Psoas muscle (tissue), 8 donors: ENCODE measurements around the gene BACE1. TPM values are rescaled to one million over a fixed set of nuclear protein-coding genes. Genes with fewer than 3 reads are reported as not detected.

Source experiments
- ATAC-seq, 4 donors: fragments of 200-7000 bp; cut with Tn5 transposase; one replicate each; pipeline ENCODE4 v1.9.1; 2020; ENCODE audit warnings: moderate library complexity in 3 of 4, mild to moderate bottlenecking in 2 of 4
- DNase-seq, 2 donors: peaks; one replicate each; pipeline ENCODE4 v3.0.0-alpha.2; 2020
- H3K27ac ChIP-seq: fragments of 200-600 bp; one replicate; pipeline ENCODE4 v1.8.0; 2022
- H3K27me3 ChIP-seq, 3 donors: fragments of 200-600 bp in 1 of 3; one replicate each; pipeline versions ENCODE4 v1.6.1 to v1.8.0; 2013 to 2022; ENCODE audit warnings: low read length in 2 of 3, mild to moderate bottlenecking in 2 of 3, moderate library complexity in 1 of 3; ENCODE audit not compliant: insufficient read depth in 3 of 3
- H3K36me3 ChIP-seq, 2 donors: fragments of 200-600 bp in 1 of 2; one replicate each; pipeline versions ENCODE4 v1.6.1 to v1.8.0; 2013 to 2022; ENCODE audit warnings: low read depth in 1 of 2, mild to moderate bottlenecking in 1 of 2, moderate library complexity in 1 of 2; ENCODE audit not compliant: insufficient read depth in 1 of 2
- H3K4me1 ChIP-seq: fragments of 200-600 bp; one replicate; pipeline ENCODE4 v1.8.0; 2022
- H3K4me3 ChIP-seq: fragments of 200-600 bp; one replicate; pipeline ENCODE4 v1.8.0; 2022; ENCODE audit warnings: mild to moderate bottlenecking
- H3K9me3 ChIP-seq: fragments of 200-600 bp; one replicate; pipeline ENCODE4 v1.8.0; 2022
- WGBS, 3 donors: extraction: QIAGEN DNeasy Blood & Tissue Kit; methylation state at CpG; one replicate each; pipeline versions ENCODE4 v1.1.6 to v1.1.7; 2013; 5-methylcytosine and 5-hydroxymethylcytosine counted together
- intact Hi-C, 2 donors: fragments of 100-400 bp; cut with DNase I; formaldehyde crosslinking; loops; one replicate each; pipeline versions ENCODE4 v1.11.0 to v1.14.2; 2022
- polyA plus RNA-seq, 3 donors: library from polyadenylated mRNA; stranded (reverse); fragments of 200-250 nt; gene quantifications; one replicate each; pipeline ENCODE4 v1.2.3, GENCODE V29; 2013
- total RNA-seq, 4 donors: library from RNA; stranded (reverse); fragmentation: NEBNext Ultra II Directional in 2 of 4; extraction: Animal tissue kit (Norgen Biotek cat#: 25700) in 2 of 4; gene quantifications; one replicate each; pipeline versions ENCODE4 v1.2.1 to v1.2.4, GENCODE V29; 2021 to 2023
- TF ChIP-seq, protein P1 (sequence below): fragments of 200-600 bp; IDR thresholded peaks from one replicate; pipeline ENCODE4 v1.8.0; 2022; ENCODE audit warnings: antibody characterized with exemption
- donor health status: healthy with polysubstance abuse.
- donor health status: DM: no; HTN: no; CAD: no; lungs with moderate emphysema.
- donor health status: Bipolar disorder and iron deficiency.
- donor health status: healthy.
- donor health status: DM: yes; HTN: yes; CAD: no.
- donor health status: DM: no; HTN: no; CAD: no.
- donor health status: DM: no; HTN: no; CAD: no.
- donor health status: DM: yes; HTN: yes; CAD: no.

BACE1 gene
- total and polyA plus RNA-seq, 7 donors = 2.5 to 13.0 (median 9.2) TPM

GRCh38 chr11:117249571-117249970 is 66.5 kb downstream of the BACE1 start:
- TF ChIP-seq, protein P1, sequence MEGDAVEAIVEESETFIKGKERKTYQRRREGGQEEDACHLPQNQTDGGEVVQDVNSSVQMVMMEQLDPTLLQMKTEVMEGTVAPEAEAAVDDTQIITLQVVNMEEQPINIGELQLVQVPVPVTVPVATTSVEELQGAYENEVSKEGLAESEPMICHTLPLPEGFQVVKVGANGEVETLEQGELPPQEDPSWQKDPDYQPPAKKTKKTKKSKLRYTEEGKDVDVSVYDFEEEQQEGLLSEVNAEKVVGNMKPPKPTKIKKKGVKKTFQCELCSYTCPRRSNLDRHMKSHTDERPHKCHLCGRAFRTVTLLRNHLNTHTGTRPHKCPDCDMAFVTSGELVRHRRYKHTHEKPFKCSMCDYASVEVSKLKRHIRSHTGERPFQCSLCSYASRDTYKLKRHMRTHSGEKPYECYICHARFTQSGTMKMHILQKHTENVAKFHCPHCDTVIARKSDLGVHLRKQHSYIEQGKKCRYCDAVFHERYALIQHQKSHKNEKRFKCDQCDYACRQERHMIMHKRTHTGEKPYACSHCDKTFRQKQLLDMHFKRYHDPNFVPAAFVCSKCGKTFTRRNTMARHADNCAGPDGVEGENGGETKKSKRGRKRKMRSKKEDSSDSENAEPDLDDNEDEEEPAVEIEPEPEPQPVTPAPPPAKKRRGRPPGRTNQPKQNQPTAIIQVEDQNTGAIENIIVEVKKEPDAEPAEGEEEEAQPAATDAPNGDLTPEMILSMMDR = no peak

GRCh38 chr11:117248341-117248740 is 67.7 kb downstream of the BACE1 start:
- H3K27me3 ChIP-seq = no peaks in the 10 kb centered on the region
- no peaks in the 10 kb centered on the region for H3K9me3 ChIP-seq
- TF ChIP-seq, protein P1 = no peak
- WGBS, 3 donors = 94 to 98% (median 95%) methylated on average over 4 of the region's 4 CpGs
- peaks cover 2 to 86% of the 10 kb centered on the region in 2 donors for H3K36me3 ChIP-seq
- H3K27ac ChIP-seq = no peak overlapping the region
- no peak for ATAC-seq
- intact Hi-C loops = no loop called here
- DNase-seq = no peak
- no peaks in the 10 kb centered on the region for H3K4me1 ChIP-seq
- H3K4me3 ChIP-seq = no peak overlapping the region

More at GRCh38 chr11:117249571-117249970, 66.5 kb downstream of the BACE1 start:
- DNase-seq (no peak), ATAC-seq (no peak)
- no peaks in the 10 kb centered on the region for H3K9me3 ChIP-seq
- no peaks in the 10 kb centered on the region for H3K4me1 ChIP-seq
- WGBS, 3 donors = 86 to 89% (median 88%) methylated on average over 4 of the region's 4 CpGs
- H3K36me3 ChIP-seq = peaks cover 0 to 86% of the 10 kb centered on the region in 2 donors
- no peak overlapping the region for H3K27ac ChIP-seq
- H3K27me3 ChIP-seq = no peaks in the 10 kb centered on the region
- no peak overlapping the region for H3K4me3 ChIP-seq
- intact Hi-C loops = no loop called here

DNA sequence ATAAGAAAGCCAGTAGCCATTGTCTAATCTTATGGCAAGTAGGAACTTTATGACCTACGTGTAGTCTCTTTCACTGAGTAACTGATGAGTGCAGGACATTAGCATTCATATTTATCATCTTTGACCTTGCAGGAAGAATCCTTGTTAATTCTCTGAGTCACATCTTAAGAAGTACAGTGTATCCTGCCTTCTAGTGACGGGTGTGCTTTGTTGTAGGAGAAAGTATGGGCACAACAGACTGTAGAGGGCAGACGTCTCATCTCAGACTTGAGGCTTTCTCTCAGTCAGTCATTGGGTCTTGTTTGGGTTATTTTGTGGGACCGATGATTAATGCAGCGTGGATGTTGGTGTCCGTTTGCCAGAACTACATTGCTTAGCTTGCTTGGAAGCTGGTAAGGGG is 76.8 kb downstream of the BACE1 start:
- no peak overlapping the region for H3K27ac ChIP-seq
- no peak for DNase-seq
- no peak for ATAC-seq
- 85 to 91% (median 87%) methylated on average over 6 of the region's 6 CpGs for WGBS, 3 donors
- H3K36me3 ChIP-seq = peaks cover 2 to 87% of the 10 kb centered on the region in 2 donors
- no peaks in the 10 kb centered on the region for H3K27me3 ChIP-seq
- H3K9me3 ChIP-seq = no peaks in the 10 kb centered on the region
- H3K4me3 ChIP-seq = no peak overlapping the region
- peaks cover 7% of the 10 kb centered on the region for H3K4me1 ChIP-seq
- intact Hi-C loops = no loop called here
- TF ChIP-seq, protein P1 = no peak

GRCh38 chr11:117238221-117238620 is 77.8 kb downstream of the BACE1 start:
- no peaks in the 10 kb centered on the region for H3K27me3 ChIP-seq
- WGBS, 3 donors = 88 to 94% (median 92%) methylated on average over 5 of the region's 5 CpGs
- H3K4me3 ChIP-seq = no peak overlapping the region
- no peak for DNase-seq
- H3K27ac ChIP-seq = no peak overlapping the region
- TF ChIP-seq, protein P1 = no peak
- peaks cover 12% of the 10 kb centered on the region for H3K4me1 ChIP-seq
- ATAC-seq = no peak
- no peaks in the 10 kb centered on the region for H3K9me3 ChIP-seq
- intact Hi-C loops = no loop called here
- H3K36me3 ChIP-seq = peaks cover 0 to 77% of the 10 kb centered on the region in 2 donors

Other genes with a start within 250 kb of the BACE1 start
- 10 to 100 TPM; 39.8 to 47.4 (median 42.8) TPM for gene SIK3, start 217.8 kb downstream of the BACE1 start, total RNA-seq
- gene SIK3, start 217.8 kb downstream of the BACE1 start, polyA plus RNA-seq = 10 to 100 TPM; 16.3 to 22.2 (median 18.8) TPM
- gene PAFAH1B2, start 172.0 kb downstream of the BACE1 start, total RNA-seq = 10 to 100 TPM; 30.8 to 46.3 (median 35.7) TPM
- gene PAFAH1B2, start 172.0 kb downstream of the BACE1 start, polyA plus RNA-seq = 10 to 100 TPM; 13.0 to 25.4 (median 17.4) TPM
- 10 to 100 TPM; 12.6 to 22.8 (median 19.9) TPM for gene SIDT2, start 137.5 kb downstream of the BACE1 start, total RNA-seq
- gene SIDT2, start 137.5 kb downstream of the BACE1 start, polyA plus RNA-seq = 10 to 100 TPM in 1 of 3 donors, 1 to 10 TPM in 2; 7.1 to 10.5 (median 7.3) TPM
- 10 to 100 TPM; 36.2 to 73.0 (median 51.7) TPM for gene TAGLN, start 116.9 kb downstream of the BACE1 start, total RNA-seq
- gene TAGLN, start 116.9 kb downstream of the BACE1 start, polyA plus RNA-seq = 100 to 1,000 TPM in 2 of 3 donors, 10 to 100 TPM in 1; 86.5 to 140 (median 117) TPM
- 10 to 100 TPM; 15.8 to 23.6 (median 20.8) TPM for gene PCSK7, start 84.2 kb downstream of the BACE1 start, total RNA-seq
- gene PCSK7, start 84.2 kb downstream of the BACE1 start, polyA plus RNA-seq = 10 to 100 TPM in 2 of 3 donors, 1 to 10 TPM in 1; 9.9 to 17.5 (median 13.4) TPM
- gene RNF214, start 83.6 kb downstream of the BACE1 start, total RNA-seq = 10 to 100 TPM; 31.0 to 39.4 (median 34.7) TPM
- gene RNF214, start 83.6 kb downstream of the BACE1 start, polyA plus RNA-seq = 10 to 100 TPM; 12.4 to 19.7 (median 16.8) TPM
- 10 to 100 TPM; 10.8 to 18.1 (median 16.4) TPM for gene BACE1-AS, start 24.9 kb downstream of the BACE1 start, total RNA-seq
- 1 to 10 TPM; 5.7 to 7.2 (median 7.0) TPM for gene BACE1-AS, start 24.9 kb downstream of the BACE1 start, polyA plus RNA-seq
- gene CEP164, start 11.6 kb upstream of the BACE1 start, total RNA-seq = 1 to 10 TPM; 3.4 to 8.1 (median 6.8) TPM
- gene CEP164, start 11.6 kb upstream of the BACE1 start, polyA plus RNA-seq = 10 to 100 TPM in 1 of 3 donors, 1 to 10 TPM in 2; 2.0 to 12.4 (median 4.2) TPM